MM.1S (cell line): Measurements from ENCODE around the gene AFAP1.

Experiments
- CTCF ChIP-seq: fragments of 300-600 bp; sonication (generic); IDR thresholded peaks from 2 replicates; pipeline ENCODE4 v1.5.1; 2016; ENCODE audit warnings: antibody characterized with exemption, low read length, mixed read lengths
- EZH2 ChIP-seq: fragments of 300-600 bp; sonication (generic); optimal IDR thresholded peaks from 2 replicates; pipeline ENCODE3; 2017; ENCODE audit warnings: low read depth, mild to moderate bottlenecking, antibody characterized with exemption, low read length, mixed read lengths
- EZH2phosphoT487 ChIP-seq: fragments of 300-600 bp; sonication (generic); IDR thresholded peaks from 2 replicates; pipeline ENCODE4 v1.6.1; 2018; ENCODE audit warnings: antibody characterized with exemption, low read length

- TF ChIP-seq CTCF, result no peak
- no peak for TF ChIP-seq EZH2
- no peak for TF ChIP-seq EZH2phosphoT487
Measured at GRCh38 chr4:7924163-7924562, 15.5 kb downstream of the AFAP1 start.
